Thyroid gland (tissue), 4 donors: Measurements from ENCODE around the gene MTMR4. TPM values are rescaled to one million over a fixed set of nuclear protein-coding genes. Genes with fewer than 3 reads are reported as not detected.

Source experiments
- DNase-seq, 2 donors: peaks; one replicate each; pipeline ENCODE4 v3.0.0-alpha.2; 2019
- H3K27ac ChIP-seq, 3 donors: fragments of 200-600 bp; sonication (generic); 1 replicate in 2 of 3; 2 replicates in 1 of 3; pipeline ENCODE4 v1.5.1; 2016 to 2019; ENCODE audit warnings: mild to moderate bottlenecking in 1 of 3, moderate library complexity in 1 of 3
- H3K27me3 ChIP-seq: fragments of 200-600 bp; sonication (generic); one replicate; pipeline ENCODE4 v1.5.1; 2019
- H3K36me3 ChIP-seq, 2 donors: fragments of 200-600 bp; sonication (generic); one replicate each; pipeline ENCODE4 v1.5.1; 2016 to 2019
- H3K4me1 ChIP-seq, 2 donors: fragments of 200-600 bp; sonication (generic); one replicate each; pipeline ENCODE4 v1.5.1; 2017 to 2019
- H3K4me3 ChIP-seq, 3 donors: fragments of 200-600 bp; sonication (generic); replicated peaks in 1 of 3; 1 replicate in 2 of 3; 2 replicates in 1 of 3; pipeline ENCODE4 v1.5.1; 2016; ENCODE audit warnings: mild to moderate bottlenecking in 1 of 3
- H3K9me3 ChIP-seq: fragments of 200-600 bp; sonication (generic); one replicate; pipeline ENCODE4 v1.5.1; 2017
- CTCF ChIP-seq, 6 experiments: fragments of 200-600 bp in 3 of 6; fragments of 450-650 bp in 3 of 6; sonication (generic) in 3 of 6; IDR thresholded peaks; one replicate each; pipeline ENCODE4 v1.5.1; 2016 to 2019; ENCODE audit warnings: antibody characterized with exemption in 6 of 6, mild to moderate bottlenecking in 2 of 6, inconsistent platforms in 1 of 6, moderate library complexity in 1 of 6
- POLR2A ChIP-seq, 2 donors: fragments of 450-650 bp; IDR thresholded peaks; one replicate each; pipeline ENCODE4 v1.6.1; 2017; ENCODE audit warnings: antibody characterized with exemption in 2 of 2, mild to moderate bottlenecking in 2 of 2, moderate library complexity in 1 of 2
- WGBS, 2 donors: methylation state at CpG; one replicate each; pipeline ENCODE4 v1.1.5; 2017; 5-methylcytosine and 5-hydroxymethylcytosine counted together
- intact Hi-C: fragments of 100-400 bp; cut with DNase I; formaldehyde crosslinking; loops from one replicate; pipeline ENCODE4 v1.15.1; 2023
- total RNA-seq, 4 donors: library from RNA; depleted of rRNA; stranded (reverse); fragments of >200 nt; gene quantifications; one replicate each; pipeline ENCODE4 v1.2.3, GENCODE V29; 2016

MTMR4 gene
- total RNA-seq, 4 donors from 2014 or later, result 35.1 to 97.8 (median 65.2) TPM

- 81 to 92% methylated on average over 2 of the region's 2 CpGs for WGBS, 2 donors
- intact Hi-C loops, result no loop called here
- Histone ChIP-seq H3K4me1 (peaks cover 6 to 21% of the 10 kb centered on the region in 2 donors), H3K27me3 (no peaks in the 10 kb centered on the region), H3K36me3 (no peaks in the 10 kb centered on the region), H3K4me3 (no peak overlapping the region), H3K9me3 (no peaks in the 10 kb centered on the region), H3K27ac (no peak overlapping the region)
- no peak for TF ChIP-seq CTCF (IDR thresholded peaks at IDR 0.05)
- no peak for TF ChIP-seq POLR2A (IDR thresholded peaks at IDR 0.05)
- no peak for DNase-seq
Observed at GRCh38 chr17:58535431-58535830, 21.0 kb upstream of the MTMR4 start.

GRCh38 chr17:58534901-58535421 is 20.5 kb upstream of the MTMR4 start:
- Histone ChIP-seq H3K4me1 (peaks cover 6 to 21% of the 10 kb centered on the region in 2 donors), H3K27ac (no peak overlapping the region), H3K27me3 (no peaks in the 10 kb centered on the region), H3K36me3 (no peaks in the 10 kb centered on the region), H3K4me3 (no peak overlapping the region), H3K9me3 (no peaks in the 10 kb centered on the region)
- TF ChIP-seq POLR2A (IDR thresholded peaks at IDR 0.05), result no peak
- intact Hi-C loops, result no loop called here
- no peak for DNase-seq
- WGBS, 2 donors, result 86 to 88% methylated on average over 4 of the region's 4 CpGs

GRCh38 chr17:58534331-58534730 is 19.9 kb upstream of the MTMR4 start:
- intact Hi-C loops, result no loop called here
- 80 to 89% methylated on average over 3 of the region's 3 CpGs for WGBS, 2 donors
- DNase-seq, result no peak
- no peak overlapping the region for H3K4me3 ChIP-seq
- no peaks in the 10 kb centered on the region for H3K9me3 ChIP-seq
- H3K27me3 ChIP-seq, result no peaks in the 10 kb centered on the region
- H3K4me1 ChIP-seq, result peaks cover 6 to 21% of the 10 kb centered on the region in 2 donors
- TF ChIP-seq POLR2A (IDR thresholded peaks at IDR 0.05) (no peak), CTCF (IDR thresholded peaks at IDR 0.05) (no peak)
- no peak overlapping the region for H3K27ac ChIP-seq
- no peaks in the 10 kb centered on the region for H3K36me3 ChIP-seq

GRCh38 chr17:58533616-58534188 is 19.3 kb upstream of the MTMR4 start:
- 89 to 98% methylated on average over 4 to 5 of the region's 5 CpGs for WGBS, 2 donors
- TF ChIP-seq POLR2A (IDR thresholded peaks at IDR 0.05), result no peak
- TF ChIP-seq CTCF (IDR thresholded peaks at IDR 0.05), result no peak
- Histone ChIP-seq H3K4me1 (peaks cover 6 to 19% of the 10 kb centered on the region in 2 donors), H3K9me3 (no peaks in the 10 kb centered on the region), H3K27me3 (no peaks in the 10 kb centered on the region), H3K36me3 (no peaks in the 10 kb centered on the region), H3K27ac (no peak overlapping the region), H3K4me3 (no peak overlapping the region)
- DNase-seq, result no peak
- intact Hi-C loops, result no loop called here

- Histone ChIP-seq H3K4me3 (peak overlapping the region in 1 of 3 donors; percentile 44), H3K4me1 (peaks cover 6 to 24% of the 10 kb centered on the region in 2 donors), H3K27ac (no peak overlapping the region), H3K36me3 (no peaks in the 10 kb centered on the region), H3K9me3 (no peaks in the 10 kb centered on the region), H3K27me3 (no peaks in the 10 kb centered on the region)
- 50 to 57% methylated on average over 3 of the region's 3 CpGs for WGBS, 2 donors
- TF ChIP-seq CTCF (IDR thresholded peaks at IDR 0.05) (no peak), POLR2A (IDR thresholded peaks at IDR 0.05) (no peak)
- intact Hi-C loops, result no loop called here
- no peak for DNase-seq
Observed at GRCh38 chr17:58532555-58532951, 18.1 kb upstream of the MTMR4 start.
